ENCODE data around the gene ANXA9.

ANXA9 gene

DNA sequence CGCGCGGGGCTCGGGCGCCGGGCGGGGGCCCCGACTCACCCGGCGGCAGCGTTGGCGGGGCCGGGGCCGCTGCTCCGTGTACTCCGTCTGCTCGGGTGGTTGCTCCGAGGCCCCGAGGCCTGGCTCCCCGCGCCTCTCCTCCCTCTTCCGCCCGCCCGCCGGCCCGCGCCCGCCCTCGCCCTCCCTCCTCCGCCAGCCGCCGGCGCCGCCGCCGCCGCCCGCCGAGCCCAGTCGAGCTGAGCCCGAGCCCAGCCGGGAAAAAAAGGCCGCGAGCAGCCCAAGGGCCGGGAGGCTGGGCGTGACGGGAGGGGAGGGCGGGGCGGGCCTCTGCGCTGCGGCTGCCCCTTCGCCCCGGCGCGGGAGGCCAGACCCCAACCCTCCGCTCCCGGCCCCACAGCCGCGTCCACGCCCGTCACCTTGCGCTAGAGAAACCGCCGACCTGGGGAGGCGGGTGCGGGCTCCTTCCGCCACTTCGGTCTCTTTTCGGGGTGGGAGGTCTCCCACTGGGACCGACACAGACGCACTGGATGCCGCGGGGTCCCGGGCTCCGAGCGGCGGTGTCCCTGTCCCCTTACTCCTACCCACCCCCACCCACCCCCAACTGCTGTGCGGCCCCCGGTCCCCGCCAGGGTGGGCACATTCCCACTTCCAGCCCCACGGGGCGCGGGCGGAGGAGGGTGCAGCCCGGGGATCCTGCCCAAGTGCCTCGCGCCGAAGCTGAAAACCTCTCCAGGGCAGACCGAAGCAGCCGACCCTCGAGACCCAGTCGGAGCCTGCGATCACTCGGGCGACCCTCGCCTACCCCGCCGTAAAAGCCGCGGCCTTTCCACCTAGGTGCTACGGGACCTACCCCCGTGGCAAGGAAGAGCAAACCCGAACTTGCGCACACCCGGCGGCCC lies 7.3 kb upstream of the ANXA9 start, which contains the start of gene CERS2:
Gene CERS2 (minus strand): TSS at position 256 of the 899 bp plus-strand sequence. CDS start 5,745 bp downstream, outside the sequence.
- peak; percentile 69 for DNase-seq (ENCODE audit: low read depth)

DNA sequence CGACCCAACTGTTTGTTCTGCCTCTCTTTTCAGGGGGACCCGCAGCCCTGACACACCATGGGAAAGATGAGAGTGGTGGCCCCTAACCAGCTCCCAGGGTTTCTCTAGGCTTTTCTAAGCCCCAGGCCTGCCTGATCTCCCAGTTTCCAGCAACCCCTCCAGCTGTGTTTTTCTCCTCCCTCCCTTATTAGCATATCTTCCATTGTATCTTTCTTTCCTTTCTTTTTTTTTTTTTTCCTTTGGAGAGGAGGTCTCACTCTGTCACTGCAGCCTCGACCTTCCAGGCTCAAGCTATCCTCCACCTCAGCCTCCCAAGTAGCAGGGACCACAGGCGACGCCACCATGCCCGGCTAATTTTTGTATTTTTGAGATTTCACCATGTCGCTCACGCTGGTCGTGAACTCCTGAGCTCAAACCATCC lies 5.7 kb upstream of the ANXA9 start:
- no peak for DNase-seq (ENCODE audit: low read depth)

DNA sequence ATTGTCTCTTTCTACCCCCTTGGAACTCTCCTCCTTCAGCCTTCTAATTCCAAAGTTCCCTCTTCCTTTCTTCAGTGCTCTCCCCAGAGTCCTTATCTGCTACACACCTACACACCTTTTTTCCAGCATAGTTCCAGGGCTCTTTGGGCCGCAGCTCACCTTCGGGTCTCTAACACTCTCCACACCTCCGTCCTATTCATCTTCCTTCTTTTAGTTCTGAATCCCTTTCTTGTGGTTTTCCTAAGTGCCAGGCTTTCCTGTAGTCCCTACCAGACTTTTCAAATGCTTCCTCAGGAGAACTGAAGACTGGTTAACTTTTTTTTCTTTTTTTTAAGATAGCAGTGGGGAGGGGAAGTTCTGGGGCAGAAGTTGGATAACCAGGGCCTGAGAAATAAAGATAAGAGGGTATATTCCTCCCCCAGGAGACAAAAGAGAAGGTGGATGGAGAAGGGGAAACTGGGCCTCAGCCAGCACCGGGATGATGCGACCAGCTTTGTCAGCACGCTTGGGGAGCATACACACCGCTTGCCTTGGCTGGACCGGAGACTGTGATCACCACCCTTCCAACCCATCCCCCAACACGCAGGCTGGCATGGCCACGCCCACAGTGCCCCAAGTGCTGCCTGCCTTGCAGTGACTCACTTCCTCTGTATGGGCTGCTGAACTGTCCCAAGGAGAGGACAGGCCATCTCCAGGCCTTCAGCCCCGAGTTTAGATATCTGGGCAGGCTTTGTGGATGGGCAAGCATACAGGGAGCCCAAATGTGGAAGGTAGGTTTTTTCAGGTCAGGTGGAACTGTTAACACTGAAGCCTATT lies 5.0 kb upstream of the ANXA9 start:
- peak; percentile 69 for DNase-seq (ENCODE audit: low read depth)

DNA sequence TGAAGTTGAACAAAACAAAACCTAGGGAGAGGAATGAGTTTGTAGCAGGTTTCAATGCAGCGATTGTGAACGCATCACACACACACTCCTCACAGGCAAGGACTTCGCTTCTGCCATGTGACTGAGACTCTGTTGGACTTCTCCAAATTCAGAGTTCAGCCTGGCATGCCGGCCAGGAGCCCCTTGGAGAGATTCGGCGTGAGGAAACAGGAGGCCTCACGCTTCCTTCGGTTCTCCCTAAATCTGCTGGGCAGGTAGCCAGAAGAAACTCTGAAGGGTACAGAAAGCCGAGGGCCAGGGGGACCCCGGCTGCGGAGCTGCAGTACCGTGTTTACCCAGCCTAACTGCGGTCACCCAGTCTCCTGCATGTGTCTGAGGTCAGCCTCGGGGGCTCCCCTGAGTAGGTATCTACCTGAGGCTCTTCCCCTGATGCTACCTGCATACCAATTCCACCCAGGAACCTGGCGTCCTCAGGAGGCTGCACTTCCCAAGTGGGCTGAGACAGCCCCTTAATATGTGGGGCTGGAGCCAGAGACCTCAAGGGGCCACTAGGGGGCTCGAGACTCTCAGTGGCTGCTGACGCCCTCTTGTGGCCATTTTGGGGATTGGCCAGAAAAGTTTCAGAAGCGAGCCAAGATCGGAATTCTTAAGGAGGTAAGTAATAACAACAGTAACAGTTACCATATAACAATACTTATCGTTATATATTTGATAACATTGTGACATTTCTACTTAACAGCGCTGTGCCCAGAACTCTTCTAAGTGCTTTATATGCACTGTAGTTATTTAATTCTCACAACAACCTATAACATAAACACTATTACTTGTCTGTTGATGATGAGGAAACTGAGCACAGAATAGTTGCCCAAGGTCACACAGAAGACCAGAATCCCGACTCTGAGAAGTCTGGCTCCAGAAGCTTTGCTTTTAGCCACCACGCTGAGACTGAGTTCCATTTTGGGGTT lies 2.7 kb upstream of the ANXA9 start:
- DNase-seq (ENCODE audit: low read depth), result peak; percentile 82

- no peak for DNase-seq (ENCODE audit: low read depth)
Observed at GRCh38 chr1:150981177-150981804, 801 bp upstream of the ANXA9 start.

DNA sequence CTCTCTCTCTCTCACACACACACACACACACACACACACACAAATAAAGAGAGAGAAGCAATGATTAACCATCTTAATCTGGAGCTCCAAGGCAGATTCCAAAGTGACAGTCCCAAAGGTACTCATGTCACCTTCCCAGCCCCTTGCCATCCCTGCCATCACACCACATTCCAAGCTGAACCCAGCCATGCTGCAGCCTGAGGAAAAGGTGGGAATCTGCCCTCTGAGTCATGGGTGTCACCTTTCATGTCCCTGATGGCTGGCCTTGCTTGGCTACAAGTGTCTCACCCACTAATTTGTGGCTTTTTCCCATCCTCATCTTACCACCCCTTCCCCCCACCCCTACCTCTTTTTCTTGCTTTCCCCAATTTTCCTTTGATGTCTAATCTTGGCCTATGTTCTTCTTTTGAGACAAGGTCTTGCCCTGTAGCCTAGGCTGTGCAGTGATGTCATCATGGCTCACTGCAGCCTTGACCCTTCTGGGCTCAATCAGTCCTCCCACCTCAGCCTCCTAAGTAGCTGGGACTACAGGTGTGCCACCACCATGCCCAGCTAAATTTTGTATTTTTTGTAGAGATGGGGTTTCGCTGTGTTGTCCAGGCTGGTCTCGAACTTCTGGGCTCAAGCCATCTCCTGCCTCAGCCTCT lies 3.2 kb downstream of the ANXA9 start:
- DNase-seq (ENCODE audit: low read depth), result no peak

DNA sequence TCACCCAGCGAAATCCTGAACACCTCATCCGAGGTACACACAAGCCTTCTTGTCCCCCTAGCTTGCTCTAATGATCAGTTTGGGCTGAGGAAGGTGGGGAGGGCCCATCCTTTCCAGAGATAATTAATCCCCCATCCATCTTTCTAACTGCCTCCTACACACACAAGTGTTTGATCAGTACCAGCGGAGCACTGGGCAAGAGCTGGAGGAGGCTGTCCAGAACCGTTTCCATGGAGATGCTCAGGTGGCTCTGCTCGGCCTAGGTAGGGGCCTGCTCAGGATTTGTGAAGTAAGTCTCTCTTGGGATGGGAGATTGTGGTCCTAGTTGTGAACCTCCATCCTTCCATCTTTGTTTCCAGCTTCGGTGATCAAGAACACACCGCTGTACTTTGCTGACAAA lies 5.8 kb downstream of the ANXA9 start:
- no peak for DNase-seq (ENCODE audit: low read depth)

DNA sequence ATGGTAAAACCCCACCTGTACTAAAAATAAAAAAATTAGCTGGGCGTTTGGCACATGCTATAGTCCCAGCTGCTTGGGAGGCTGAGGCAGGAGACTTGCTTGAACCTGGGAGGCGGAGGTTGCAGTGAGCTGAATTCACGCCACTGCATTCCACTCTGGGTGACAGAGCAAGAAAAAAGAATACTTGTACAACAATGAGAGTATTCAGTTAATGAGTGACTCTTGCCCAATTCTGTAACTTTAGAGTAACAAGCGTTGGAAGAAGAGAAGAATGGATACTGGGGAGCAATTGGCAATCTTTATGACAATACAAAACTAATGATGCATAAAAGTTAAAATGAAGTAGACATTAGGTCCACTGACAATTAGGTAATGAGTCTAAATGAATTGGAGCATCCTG lies 10.5 kb downstream of the ANXA9 start:
- DNase-seq (ENCODE audit: low read depth), result no peak

DNA sequence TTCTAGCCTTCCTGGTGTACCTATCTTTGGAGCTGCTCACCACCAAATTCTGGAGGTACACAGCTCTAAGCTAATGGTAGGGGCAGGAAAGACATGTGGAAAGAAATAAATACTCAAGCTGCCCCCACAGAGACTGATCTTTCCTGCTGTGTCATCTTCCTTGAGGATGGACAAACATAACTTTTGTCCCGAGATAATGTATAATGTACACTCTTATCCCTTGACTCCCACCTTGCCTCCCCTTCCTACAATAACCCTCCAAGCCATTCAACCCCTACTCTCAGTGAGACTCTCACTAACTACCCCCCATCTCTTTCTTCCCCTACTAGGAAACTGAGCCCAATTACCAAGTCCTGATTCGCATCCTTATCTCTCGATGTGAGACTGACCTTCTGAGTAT lies 12.2 kb downstream of the ANXA9 start:
- no peak for DNase-seq (ENCODE audit: low read depth)

DNA sequence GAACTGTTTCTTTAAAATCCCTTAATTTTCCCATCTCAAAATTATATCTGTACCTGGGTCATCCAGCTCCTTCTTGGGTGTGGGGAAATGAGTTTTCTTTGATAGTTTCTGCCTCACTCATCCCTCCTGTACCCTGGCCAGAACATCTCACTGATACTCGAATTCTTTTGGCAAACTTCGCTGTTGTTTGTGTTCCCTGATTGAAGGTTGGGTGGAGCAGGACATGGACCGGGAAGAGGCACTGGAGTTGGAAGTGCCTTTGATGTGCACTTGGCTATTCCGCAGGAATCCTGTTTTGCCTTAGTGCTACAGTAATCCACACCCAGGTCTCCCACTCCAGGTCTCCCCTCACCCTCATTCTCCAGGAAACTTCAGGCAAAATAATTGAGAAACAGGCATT lies 13.4 kb downstream of the ANXA9 start:
- DNase-seq (ENCODE audit: low read depth), result no peak

GRCh38 chr1:150995896-150996295 lies 13.8 kb downstream of the ANXA9 start:
- no peak for DNase-seq (ENCODE audit: low read depth)

DNA sequence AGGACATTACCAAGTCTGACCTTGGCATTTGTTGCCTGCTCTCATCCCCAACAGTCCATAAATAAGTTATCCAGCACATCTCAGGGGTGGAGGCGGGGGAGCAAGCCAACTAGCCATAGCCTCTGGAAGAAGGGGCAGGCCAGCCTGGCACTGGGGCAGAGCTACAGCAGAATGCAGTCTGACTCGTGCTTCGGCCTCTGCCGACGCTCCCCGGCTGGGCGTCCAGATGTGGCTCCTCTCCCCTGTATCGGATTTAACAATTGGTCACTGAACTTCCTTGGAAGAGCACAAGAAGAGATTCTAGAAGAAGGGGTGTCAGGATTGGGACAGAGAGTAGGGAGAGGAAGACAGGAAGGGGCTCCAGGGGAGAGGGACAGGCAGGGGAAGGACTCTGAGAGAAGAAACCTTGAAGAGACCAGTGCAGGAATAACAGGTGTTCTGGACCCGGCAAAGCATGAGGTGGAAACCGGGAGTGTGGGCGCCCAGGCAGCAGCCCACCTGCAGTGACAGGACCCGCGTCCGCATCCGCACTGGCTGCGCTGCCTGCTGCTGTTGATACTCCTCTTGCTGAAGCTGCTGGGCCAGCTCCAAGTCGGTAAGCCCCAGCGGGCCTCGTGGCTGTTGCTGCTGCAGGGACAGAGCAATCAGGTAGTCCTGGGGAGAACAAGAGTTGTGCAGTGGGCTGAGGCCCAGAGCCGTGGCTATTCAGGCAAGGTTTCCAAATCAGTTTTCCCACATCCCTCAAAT lies 15.2 kb downstream of the ANXA9 start:
- no peak for DNase-seq (ENCODE audit: low read depth)

- DNase-seq (ENCODE audit: low read depth), result no peak
Observed at GRCh38 chr1:150997949-150998348, 15.9 kb downstream of the ANXA9 start.

DNA sequence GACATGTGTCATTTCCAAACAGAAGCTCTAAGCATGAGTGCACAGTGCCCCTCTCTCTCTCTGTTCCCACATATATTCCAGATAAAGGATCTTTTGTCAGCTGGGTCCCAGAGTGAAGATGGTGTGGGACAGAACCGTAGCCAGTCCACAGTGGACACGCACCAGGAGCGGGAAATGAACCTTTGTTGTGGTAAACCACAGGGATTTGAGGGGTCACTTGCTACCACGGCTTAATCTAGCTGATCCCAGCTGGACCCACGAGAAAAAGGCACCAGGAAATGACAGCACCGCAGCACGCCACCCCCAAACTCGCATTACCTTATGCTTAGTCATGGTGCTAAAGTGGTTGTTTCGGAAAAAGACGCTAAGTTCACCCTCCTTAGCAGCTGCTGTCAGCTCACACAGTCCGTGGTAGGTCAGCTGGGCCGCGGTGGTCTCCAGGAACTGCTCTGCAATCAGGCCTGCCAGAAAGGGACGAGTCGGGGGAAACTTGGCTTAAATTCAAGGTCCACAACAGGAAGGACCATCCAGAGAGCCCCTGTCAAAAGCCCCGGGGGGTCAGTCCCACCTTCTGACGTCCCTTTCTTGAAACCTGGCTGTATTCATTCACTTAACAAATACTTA lies 17.1 kb downstream of the ANXA9 start:
- DNase-seq (ENCODE audit: low read depth), result peak; percentile 30

DNA sequence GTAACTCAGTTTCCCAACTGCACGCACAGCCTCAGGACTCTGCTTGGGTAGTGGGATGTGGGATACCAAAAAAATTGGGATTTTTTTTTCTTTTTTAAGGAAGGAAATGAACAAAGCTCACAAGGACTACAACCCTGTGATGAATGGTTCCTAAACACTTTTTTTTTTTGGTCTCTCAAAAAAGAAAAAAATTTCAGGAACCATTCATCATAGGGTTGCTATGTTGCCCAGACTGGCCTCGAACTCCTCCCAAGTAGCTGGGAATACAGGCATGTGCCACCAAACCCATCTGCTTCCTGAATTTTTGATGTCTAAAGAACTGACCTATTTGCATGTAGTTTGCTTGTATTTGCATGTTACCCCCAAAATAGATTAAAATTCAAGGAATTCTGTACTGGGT lies 17.8 kb downstream of the ANXA9 start:
- no peak for DNase-seq (ENCODE audit: low read depth)

DNA sequence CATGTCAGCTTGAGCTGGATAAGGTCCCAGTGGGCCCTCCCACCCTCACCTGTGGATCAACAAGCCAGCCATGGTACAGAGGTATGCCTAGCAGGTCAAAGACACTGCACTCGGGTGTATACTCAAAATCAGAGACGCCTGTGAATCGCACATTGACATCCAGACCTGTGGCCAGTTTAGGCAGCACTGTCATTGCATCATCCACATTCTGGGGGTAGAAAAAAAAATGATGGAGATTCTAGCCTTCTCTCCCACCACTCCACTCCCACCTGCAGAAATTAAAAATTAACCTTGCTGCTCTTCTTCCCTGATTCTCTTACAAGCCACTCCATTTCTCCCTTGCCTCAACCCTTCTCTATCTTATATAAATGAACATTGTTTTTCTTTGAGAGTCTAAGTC lies 18.3 kb downstream of the ANXA9 start:
- no peak for DNase-seq (ENCODE audit: low read depth)

- DNase-seq (ENCODE audit: low read depth), result no peak
Observed at GRCh38 chr1:151001602-151002001, 19.5 kb downstream of the ANXA9 start.

- DNase-seq (ENCODE audit: low read depth), result no peak
Observed at GRCh38 chr1:151002051-151002450, 20.0 kb downstream of the ANXA9 start.

DNA sequence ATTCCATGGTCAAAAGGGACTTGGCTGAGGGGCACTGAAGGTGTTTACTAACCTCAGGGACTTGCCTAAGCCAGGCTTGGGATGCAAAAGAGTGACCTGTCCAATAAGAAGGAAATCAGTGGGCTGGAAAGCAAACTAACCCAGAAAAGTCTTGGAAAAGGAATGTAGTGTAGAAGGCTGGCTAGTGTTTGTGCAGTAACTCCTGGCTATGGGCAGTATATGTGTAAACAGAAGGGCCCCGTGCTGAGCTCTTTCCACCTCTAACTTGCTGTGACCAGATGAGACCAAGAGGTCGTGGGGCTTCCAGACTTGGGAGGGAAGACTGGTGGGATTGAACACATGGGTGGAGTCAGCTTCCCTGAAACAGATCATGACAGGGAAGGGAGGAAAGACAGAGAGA lies 20.5 kb downstream of the ANXA9 start:
- DNase-seq (ENCODE audit: low read depth), result no peak

- no peak for DNase-seq (ENCODE audit: low read depth)
Observed at GRCh38 chr1:151003180-151003579, 21.1 kb downstream of the ANXA9 start.
